ENCODE measurements around the gene JMJD1C.

- TF ChIP-seq CTCF (IDR thresholded peaks at IDR 0.05) (no peak), EZH2 (IDR thresholded peaks at IDR 0.05) (no peak), EZH2phosphoT487 (IDR thresholded peaks at IDR 0.05) (no peak)
These were observed 90.3 kb downstream of the JMJD1C start for GRCh38 chr10:63375458-63375857.
